HL-60 (cell line): ENCODE measurements around the gene NKAIN4.

Experiments used
- DNase-seq, 2 experiments: peaks; one replicate each; pipeline ENCODE4 v3.0.0-alpha.2; 2010 to 2020; ENCODE audit warnings: low read depth in 1 of 2, low spot score in 1 of 2
- H3K27ac ChIP-seq: fragments of 250-450 bp; sonication (Bioruptor Pico); replicated peaks from 2 replicates; pipeline ENCODE4 v1.5.1; 2020; ENCODE audit warnings: mild to moderate bottlenecking, moderate library complexity
- H3K27me3 ChIP-seq: fragments of 250-450 bp; sonication (Bioruptor Pico); 2 replicates; pipeline ENCODE4 v1.5.1; 2021; ENCODE audit warnings: mild to moderate bottlenecking, moderate library complexity; ENCODE audit not compliant: insufficient read depth, poor library complexity, severe bottlenecking
- H3K4me3 ChIP-seq: replicated peaks from 2 replicates; pipeline ENCODE4 v1.5.1; 2011; ENCODE audit warnings: mild to moderate bottlenecking, control low read depth, low read length; ENCODE audit not compliant: insufficient read depth
- GABPA ChIP-seq: IDR thresholded peaks from 2 replicates; pipeline ENCODE4 v1.6.1; 2012; ENCODE audit warnings: low read depth
- POLR2AphosphoS5 ChIP-seq: IDR thresholded peaks from 2 replicates; pipeline ENCODE4 v1.6.1; 2012; ENCODE audit warnings: low read depth
- SPI1 ChIP-seq: IDR thresholded peaks from 2 replicates; pipeline ENCODE4 v1.6.1; 2012; ENCODE audit warnings: low read depth, mild to moderate bottlenecking, borderline replicate concordance
- TF ChIP-seq, protein P1 (sequence below): IDR thresholded peaks from 2 replicates; pipeline ENCODE4 v1.6.1; 2012; ENCODE audit warnings: low read depth; ENCODE audit not compliant: insufficient replicate concordance
- TF ChIP-seq, protein P2 (sequence below): IDR thresholded peaks from one replicate; pipeline ENCODE4 v1.5.1; 2011; ENCODE audit warnings: low read length, control low read depth, inconsistent platforms; ENCODE audit not compliant: insufficient read depth

NKAIN4 gene

DNA sequence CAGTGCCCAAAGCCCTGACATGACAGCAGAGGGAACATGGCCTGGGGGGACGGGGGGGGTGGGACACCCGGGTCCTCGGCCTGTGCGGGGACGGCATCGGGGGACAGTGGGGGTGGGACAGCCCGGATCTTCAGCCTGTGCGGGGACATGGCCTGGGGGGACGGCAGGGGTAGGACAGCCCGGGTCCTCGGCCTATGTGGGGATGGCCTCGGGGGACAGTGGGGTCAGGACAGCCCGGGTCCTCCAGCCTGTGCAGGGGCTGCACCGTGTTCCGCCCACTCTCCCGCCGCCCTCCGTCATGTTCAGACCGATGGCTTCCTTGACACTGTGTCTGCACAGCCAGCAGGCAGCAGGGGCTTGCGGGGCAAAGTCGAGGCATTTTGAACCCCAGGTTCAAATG lies 11.5 kb downstream of the NKAIN4 start:
- H3K27me3 ChIP-seq = peaks cover 20% of the 10 kb centered on the region
- no peak for TF ChIP-seq GABPA
- TF ChIP-seq, protein P1, sequence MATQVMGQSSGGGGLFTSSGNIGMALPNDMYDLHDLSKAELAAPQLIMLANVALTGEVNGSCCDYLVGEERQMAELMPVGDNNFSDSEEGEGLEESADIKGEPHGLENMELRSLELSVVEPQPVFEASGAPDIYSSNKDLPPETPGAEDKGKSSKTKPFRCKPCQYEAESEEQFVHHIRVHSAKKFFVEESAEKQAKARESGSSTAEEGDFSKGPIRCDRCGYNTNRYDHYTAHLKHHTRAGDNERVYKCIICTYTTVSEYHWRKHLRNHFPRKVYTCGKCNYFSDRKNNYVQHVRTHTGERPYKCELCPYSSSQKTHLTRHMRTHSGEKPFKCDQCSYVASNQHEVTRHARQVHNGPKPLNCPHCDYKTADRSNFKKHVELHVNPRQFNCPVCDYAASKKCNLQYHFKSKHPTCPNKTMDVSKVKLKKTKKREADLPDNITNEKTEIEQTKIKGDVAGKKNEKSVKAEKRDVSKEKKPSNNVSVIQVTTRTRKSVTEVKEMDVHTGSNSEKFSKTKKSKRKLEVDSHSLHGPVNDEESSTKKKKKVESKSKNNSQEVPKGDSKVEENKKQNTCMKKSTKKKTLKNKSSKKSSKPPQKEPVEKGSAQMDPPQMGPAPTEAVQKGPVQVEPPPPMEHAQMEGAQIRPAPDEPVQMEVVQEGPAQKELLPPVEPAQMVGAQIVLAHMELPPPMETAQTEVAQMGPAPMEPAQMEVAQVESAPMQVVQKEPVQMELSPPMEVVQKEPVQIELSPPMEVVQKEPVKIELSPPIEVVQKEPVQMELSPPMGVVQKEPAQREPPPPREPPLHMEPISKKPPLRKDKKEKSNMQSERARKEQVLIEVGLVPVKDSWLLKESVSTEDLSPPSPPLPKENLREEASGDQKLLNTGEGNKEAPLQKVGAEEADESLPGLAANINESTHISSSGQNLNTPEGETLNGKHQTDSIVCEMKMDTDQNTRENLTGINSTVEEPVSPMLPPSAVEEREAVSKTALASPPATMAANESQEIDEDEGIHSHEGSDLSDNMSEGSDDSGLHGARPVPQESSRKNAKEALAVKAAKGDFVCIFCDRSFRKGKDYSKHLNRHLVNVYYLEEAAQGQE = no peak
- TF ChIP-seq, protein P2, sequence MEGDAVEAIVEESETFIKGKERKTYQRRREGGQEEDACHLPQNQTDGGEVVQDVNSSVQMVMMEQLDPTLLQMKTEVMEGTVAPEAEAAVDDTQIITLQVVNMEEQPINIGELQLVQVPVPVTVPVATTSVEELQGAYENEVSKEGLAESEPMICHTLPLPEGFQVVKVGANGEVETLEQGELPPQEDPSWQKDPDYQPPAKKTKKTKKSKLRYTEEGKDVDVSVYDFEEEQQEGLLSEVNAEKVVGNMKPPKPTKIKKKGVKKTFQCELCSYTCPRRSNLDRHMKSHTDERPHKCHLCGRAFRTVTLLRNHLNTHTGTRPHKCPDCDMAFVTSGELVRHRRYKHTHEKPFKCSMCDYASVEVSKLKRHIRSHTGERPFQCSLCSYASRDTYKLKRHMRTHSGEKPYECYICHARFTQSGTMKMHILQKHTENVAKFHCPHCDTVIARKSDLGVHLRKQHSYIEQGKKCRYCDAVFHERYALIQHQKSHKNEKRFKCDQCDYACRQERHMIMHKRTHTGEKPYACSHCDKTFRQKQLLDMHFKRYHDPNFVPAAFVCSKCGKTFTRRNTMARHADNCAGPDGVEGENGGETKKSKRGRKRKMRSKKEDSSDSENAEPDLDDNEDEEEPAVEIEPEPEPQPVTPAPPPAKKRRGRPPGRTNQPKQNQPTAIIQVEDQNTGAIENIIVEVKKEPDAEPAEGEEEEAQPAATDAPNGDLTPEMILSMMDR = no peak
- no peak for TF ChIP-seq POLR2AphosphoS5
- no peak for TF ChIP-seq SPI1

DNA sequence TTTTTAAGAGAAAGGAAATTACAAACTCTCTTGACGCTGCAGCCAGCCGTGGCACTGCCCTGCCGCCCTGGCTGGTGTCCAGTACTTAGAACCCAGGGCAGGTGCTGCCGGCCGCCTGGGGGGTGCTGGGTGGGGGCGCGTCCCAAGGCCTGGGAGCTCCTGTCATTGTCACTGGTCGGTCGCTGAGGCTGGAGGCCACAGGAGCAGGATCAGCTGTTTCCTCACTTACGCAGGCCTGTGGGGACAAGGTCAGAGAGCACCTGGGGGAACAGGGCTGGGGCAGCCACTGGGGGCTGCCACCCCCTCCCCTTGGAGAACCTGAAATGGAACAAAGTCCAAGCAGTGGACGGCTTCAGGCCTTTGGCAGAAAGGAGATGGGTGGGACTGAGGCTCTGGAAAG lies 13.0 kb downstream of the NKAIN4 start:
- Histone ChIP-seq H3K4me3 (no peak overlapping the region), H3K27me3 (peaks cover 7% of the 10 kb centered on the region), H3K27ac (no peak overlapping the region)
- DNase-seq = no peak
- TF ChIP-seq POLR2AphosphoS5 (no peak), GABPA (no peak), SPI1 (no peak)
- TF ChIP-seq, protein P1 = no peak
- TF ChIP-seq, protein P2 = no peak

More for the DNA sequence above, 11.5 kb downstream of the NKAIN4 start:
- no peak for DNase-seq
- Histone ChIP-seq H3K4me3 (no peak overlapping the region), H3K27ac (no peak overlapping the region)

DNA sequence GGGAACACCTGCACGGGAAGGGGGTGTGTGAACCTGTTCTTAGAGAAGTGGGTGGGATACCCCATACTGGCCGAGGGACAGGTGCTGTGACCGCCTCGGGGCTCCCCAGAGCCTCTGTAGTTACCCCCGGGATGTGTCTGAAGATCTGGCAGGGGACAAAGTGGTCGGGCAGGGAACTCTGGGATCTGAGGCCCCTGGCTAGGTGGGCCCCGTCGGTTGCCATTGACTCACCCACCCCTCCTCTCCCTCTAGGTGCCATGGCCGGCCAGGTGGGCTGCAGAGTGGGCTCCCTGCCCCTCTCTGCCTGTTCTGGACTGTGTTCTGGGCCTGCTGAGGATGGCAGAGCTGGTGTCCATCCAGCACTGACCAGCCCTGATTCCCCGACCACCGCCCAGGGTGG lies 14.3 kb downstream of the NKAIN4 start:
- no peak overlapping the region for H3K27ac ChIP-seq
- no peak overlapping the region for H3K4me3 ChIP-seq
- peaks cover 3% of the 10 kb centered on the region for H3K27me3 ChIP-seq
- TF ChIP-seq SPI1 = no peak
- TF ChIP-seq, protein P2 = no peak
- no peak for TF ChIP-seq POLR2AphosphoS5
- TF ChIP-seq, protein P1 = no peak
- no peak for TF ChIP-seq GABPA
- no peak for DNase-seq
